WTC11 (cell line): Measurements from ENCODE around the gene GATC. TPM values are rescaled to one million over a fixed set of nuclear protein-coding genes. Genes with fewer than 3 reads are reported as not detected.

Experiments
- ATAC-seq: fragments of 200-7000 bp; cut with Tn5 transposase; 2 replicates; pipeline ENCODE4 v1.10.0; 2021; ENCODE audit warnings: mild to moderate bottlenecking, moderate library complexity
- CTCF ChIA-PET: fragments of 300-600 bp; sonication (Branson Sonifier 250); formaldehyde crosslinking; loops from one replicate; lab custom pipeline; 2021; ENCODE audit warnings: antibody characterized with exemption; lab: Charles Lee
- POLR2A ChIA-PET: fragments of 350-600 bp; sonication (Branson Sonifier 250); formaldehyde crosslinking; loops from one replicate; lab custom pipeline; 2021; ENCODE audit warnings: antibody characterized with exemption; lab: Charles Lee
- DNase-seq: peaks from one replicate; pipeline ENCODE4 v3.0.0; 2021; ENCODE audit warnings: low spot score
- H3K27ac Mint-ChIP-seq: 2 replicates; pipeline ENCODE4 v1.8.0; 2021; ENCODE audit warnings: mixed read lengths
- H3K27me3 Mint-ChIP-seq: 2 replicates; pipeline ENCODE4 v1.8.0; 2021; ENCODE audit warnings: low read depth, mild to moderate bottlenecking, moderate library complexity, mixed read lengths
- H3K36me3 Mint-ChIP-seq: 2 replicates; pipeline ENCODE4 v1.8.0; 2021; ENCODE audit warnings: mixed read lengths
- H3K4me1 Mint-ChIP-seq: 2 replicates; pipeline ENCODE4 v1.8.0; 2022; ENCODE audit warnings: mixed read lengths
- H3K4me3 Mint-ChIP-seq: 2 replicates; pipeline ENCODE4 v1.8.0; 2021; ENCODE audit warnings: mild to moderate bottlenecking, moderate library complexity, mixed read lengths
- H3K9me3 Mint-ChIP-seq: 2 replicates; pipeline ENCODE4 v1.8.0; 2021; ENCODE audit warnings: mixed read lengths
- AR ChIP-seq: fragments of 250-450 bp; sonication (Bioruptor Pico); IDR thresholded peaks from 2 replicates; pipeline ENCODE4 v1.9.0; 2021; ENCODE audit warnings: mild to moderate bottlenecking
- ATF1 ChIP-seq: sonication (generic); formaldehyde crosslinking; IDR thresholded peaks from 2 replicates; pipeline ENCODE4 v1.8.1; 2023; ENCODE audit warnings: mild to moderate bottlenecking, moderate library complexity, missing genetic modification reagents
- ATF6 ChIP-seq: sonication (generic); formaldehyde crosslinking; IDR thresholded peaks from 2 replicates; pipeline ENCODE4 v1.8.1; 2023; ENCODE audit warnings: mild to moderate bottlenecking, missing genetic modification reagents
- CTCF ChIP-seq: fragments of 200-600 bp; IDR thresholded peaks from 2 replicates; pipeline ENCODE4 v1.8.0; 2022; ENCODE audit warnings: antibody characterized with exemption
- FOXK1 ChIP-seq: sonication (generic); formaldehyde crosslinking; IDR thresholded peaks from 2 replicates; pipeline ENCODE4 v1.8.0; 2022; ENCODE audit warnings: mild to moderate bottlenecking, moderate library complexity, missing genetic modification reagents
- IRF1 ChIP-seq: sonication (generic); formaldehyde crosslinking; IDR thresholded peaks from 2 replicates; pipeline ENCODE4 v1.8.0; 2023; ENCODE audit warnings: missing genetic modification reagents
- NR2C2 ChIP-seq: sonication (generic); formaldehyde crosslinking; IDR thresholded peaks from 2 replicates; pipeline ENCODE4 v1.8.0; 2022; ENCODE audit warnings: mild to moderate bottlenecking, missing genetic modification reagents
- RELA ChIP-seq: sonication (generic); formaldehyde crosslinking; IDR thresholded peaks from 2 replicates; pipeline ENCODE4 v1.8.1; 2022; ENCODE audit warnings: missing genetic modification reagents, mild to moderate bottlenecking, borderline replicate concordance
- RORB ChIP-seq: fragments of 250-450 bp; sonication (Bioruptor Pico); IDR thresholded peaks from 2 replicates; pipeline ENCODE4 v1.9.0; 2021; ENCODE audit warnings: mild to moderate bottlenecking
- SMAD4 ChIP-seq: sonication (generic); formaldehyde crosslinking; IDR thresholded peaks from 2 replicates; pipeline ENCODE4 v1.8.0; 2022; ENCODE audit warnings: mild to moderate bottlenecking, missing genetic modification reagents
- TCF7 ChIP-seq: sonication (generic); formaldehyde crosslinking; IDR thresholded peaks from 2 replicates; pipeline ENCODE4 v1.8.0; 2022; ENCODE audit warnings: mild to moderate bottlenecking, low read depth, missing genetic modification reagents, moderate library complexity
- TEAD1 ChIP-seq: sonication (generic); formaldehyde crosslinking; IDR thresholded peaks from 2 replicates; pipeline ENCODE4 v1.8.0; 2022; ENCODE audit warnings: mild to moderate bottlenecking, missing genetic modification reagents
- USF1 ChIP-seq: sonication (generic); formaldehyde crosslinking; IDR thresholded peaks from 2 replicates; pipeline ENCODE4 v1.8.0; 2022; ENCODE audit warnings: mild to moderate bottlenecking, missing genetic modification reagents
- ZNF396 ChIP-seq: fragments of 250-450 bp; sonication (Bioruptor Pico); IDR thresholded peaks from 2 replicates; pipeline ENCODE4 v1.8.0; 2021; ENCODE audit warnings: mild to moderate bottlenecking, moderate library complexity, borderline replicate concordance
- ZNF532 ChIP-seq: fragments of 250-450 bp; sonication (Bioruptor Pico); IDR thresholded peaks from 2 replicates; pipeline ENCODE4 v1.9.0; 2021; ENCODE audit warnings: mild to moderate bottlenecking, borderline replicate concordance
- ZNF671 ChIP-seq: fragments of 250-450 bp; sonication (Bioruptor Pico); IDR thresholded peaks from 2 replicates; pipeline ENCODE4 v1.8.0; 2021; ENCODE audit warnings: mild to moderate bottlenecking
- total RNA-seq: library from RNA; stranded (reverse); gene quantifications from 3 replicates; pipeline ENCODE4 v1.2.3, GENCODE V29; 2021

GATC gene
- total RNA-seq, 1 experiment from 2014 or later, result 33.9 TPM

GRCh38 chr12:120428597-120429229, 17.5 kb upstream of the GATC start:
- TF ChIP-seq RELA (no peak), FOXK1 (no peak), ATF6 (CRISPR knock-in tag) (no peak), ZNF671 (CRISPR knock-in tag) (no peak), TEAD1 (no peak), ZNF532 (CRISPR knock-in tag) (no peak), RORB (no peak), IRF1 (no peak), CTCF (no peak), USF1 (CRISPR knock-in tag) (no peak), SMAD4 (CRISPR knock-in tag) (no peak), ATF1 (CRISPR knock-in tag) (no peak), ZNF396 (CRISPR knock-in tag) (no peak), NR2C2 (CRISPR knock-in tag) (no peak), AR (CRISPR knock-in tag) (no peak), TCF7 (no peak)
- Mint-ChIP-seq H3K27ac (no peak overlapping the region), H3K36me3 (no peaks in the 10 kb centered on the region), H3K9me3 (no peaks in the 10 kb centered on the region), H3K27me3 (0 out of 2 replicates have a peak, but pooled peaks cover 2% of the 10 kb centered on the region), H3K4me1 (peaks cover 8% of the 10 kb centered on the region), H3K4me3 (no peak overlapping the region)
- ChIA-PET POLR2A (interaction anchor here (1.5 kb wide), 1 partner anchor 62 kb away, joined by 15 read pairs; no protein-coding TSS in a partner anchor), CTCF (interaction anchor here (0.8 to 6.1 kb wide), 12 partner anchors 9 to 221 kb away, joined by 3 to 89 read pairs (median 14); partner anchors contain the start of genes MSI1 and SRSF9)
- DNase-seq, result no peak
- ATAC-seq, result no peak
